ENCODE results near the gene NUCB2. TPM values are rescaled to one million over a fixed set of nuclear protein-coding genes. Genes with fewer than 3 reads are reported as not detected.
"Not testable (repeated sequence)": the region's sequence is repeated elsewhere in the genome, so short reads cannot be mapped to it uniquely, and the experiment has no call there.

NUCB2 gene
- total and polyA plus RNA-seq, 2 donors (not counting 3 experiments of a cell fraction or from before 2014, with no cell fraction given): 41.9 to 114 TPM

DNA sequence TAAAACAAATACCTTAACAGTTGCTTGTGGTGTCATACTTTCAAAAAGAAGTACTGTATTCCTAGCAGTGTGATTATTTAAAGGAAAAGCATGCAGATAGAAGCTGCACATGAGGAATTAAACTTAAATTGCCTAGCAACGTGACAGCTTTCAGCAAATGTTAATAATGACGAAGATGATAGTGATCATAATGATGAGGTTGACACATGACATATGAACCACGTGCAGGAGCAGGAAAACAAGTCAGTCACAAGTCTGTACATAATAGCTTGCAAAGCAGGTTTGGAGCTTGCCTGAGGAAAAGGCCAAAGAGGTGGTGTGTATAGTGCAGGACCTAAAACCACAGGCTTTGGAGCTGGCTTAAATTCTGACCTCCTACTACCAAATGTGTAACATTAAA is 38.2 kb upstream of the NUCB2 start:
- FAIRE-seq: no peak

DNA sequence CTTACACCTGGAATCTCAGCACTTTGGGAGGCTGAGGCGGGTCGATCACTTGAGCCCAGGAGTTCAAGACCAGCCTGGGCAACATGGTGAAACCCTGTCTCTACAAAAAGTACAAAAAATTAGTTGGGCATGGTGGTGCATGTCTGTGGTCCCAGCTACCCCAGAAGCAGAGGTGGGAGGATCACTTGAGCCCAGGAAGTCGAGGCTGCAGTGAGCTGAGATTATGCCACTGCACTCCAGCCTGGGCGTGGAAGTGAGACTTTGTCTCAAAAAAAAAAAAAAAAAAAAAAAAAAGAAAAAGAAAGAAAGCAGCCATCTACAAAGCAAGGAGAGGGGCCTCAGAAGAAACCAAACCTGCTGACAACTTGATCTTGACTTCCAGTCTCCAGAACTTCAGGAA is 36.6 kb upstream of the NUCB2 start:
- H2AFZ ChIP-seq (ENCODE audit: low read depth, low read length); H3K79me2 ChIP-seq (ENCODE audit: control insufficient read depth, insufficient read depth, low read length); POLR2A ChIA-PET; intact Hi-C loops (cut with micrococcal nuclease); H3K4me3 ChIP-seq (replicated peaks in 1 of 3; ENCODE audit: insufficient read depth in 1 of 3, low read depth in 1 of 3, low read length in 3 of 3); H3K27ac ChIP-seq (ENCODE audit: insufficient read depth, low read depth, low read length); BruUV-seq (replicated peaks); H4K20me1 ChIP-seq (replicated peaks; ENCODE audit: control insufficient read depth, extremely low read depth, insufficient read depth, low read length); H3K9me1 ChIP-seq (replicated peaks; ENCODE audit: control insufficient read depth, extremely low read depth, insufficient read depth, low read length); H3K9me3 ChIP-seq (replicated peaks; ENCODE audit: control insufficient read depth, insufficient read depth, low read length); H3K9ac ChIP-seq (replicated peaks; ENCODE audit: extremely low read depth, insufficient read depth, low read length); H3K27me3 ChIP-seq (ENCODE audit: control insufficient read depth in 2 of 2, insufficient read depth in 2 of 2, low read length in 2 of 2); FAIRE-seq; dilution Hi-C loops (cut with MboI; ENCODE audit: extremely low pct_ligation_motif_present, low sequenced_read_pairs); H3K4me2 ChIP-seq (ENCODE audit: insufficient read depth, low read length); DNase-seq (ENCODE audit: low read depth, low spot score); H3K36me3 ChIP-seq (ENCODE audit: control insufficient read depth in 2 of 2, extremely low read depth in 1 of 2, insufficient read depth in 2 of 2, low read length in 2 of 2); H3K4me1 ChIP-seq (ENCODE audit: control insufficient read depth, extremely low read depth, insufficient read depth, low read length): not testable (repeated sequence)
- CTCF ChIA-PET: interaction anchor here (1.5 kb wide), 1 partner anchor 8 kb away, joined by 3 read pairs; no protein-coding TSS in a partner anchor

More for the DNA sequence above, 38.2 kb upstream of the NUCB2 start:
- no peaks in the 10 kb centered on the region for H4K20me1 ChIP-seq (replicated peaks; ENCODE audit: control insufficient read depth, extremely low read depth, insufficient read depth, low read length)
- no peaks in the 10 kb centered on the region for H3K9me3 ChIP-seq (replicated peaks; ENCODE audit: control insufficient read depth, insufficient read depth, low read length)
- BruUV-seq (replicated peaks): no TSS peak
- H3K9ac ChIP-seq (replicated peaks; ENCODE audit: extremely low read depth, insufficient read depth, low read length): no peak overlapping the region
- dilution Hi-C loops (cut with MboI; ENCODE audit: extremely low pct_ligation_motif_present, low sequenced_read_pairs) (no loop called here), intact Hi-C loops (cut with micrococcal nuclease) (no loop called here)
- TF ChIP-seq JUN (IDR thresholded peaks at IDR 0.05; ENCODE audit: borderline replicate concordance, insufficient read depth, insufficient read length, low read depth): no peak
- no peak for TF ChIP-seq EZH2 (IDR thresholded peaks at IDR 0.05; ENCODE audit: borderline replicate concordance, low read depth, low read length, severe bottlenecking)
- no peak for TF ChIP-seq FOS (IDR thresholded peaks at IDR 0.05; ENCODE audit: borderline replicate concordance, insufficient read depth, low read length)
- no peak for TF ChIP-seq GATA2 (IDR thresholded peaks at IDR 0.05; ENCODE audit: insufficient read depth, insufficient read length, low read depth, low read length)
- no peak for TF ChIP-seq POLR2A (IDR thresholded peaks at IDR 0.05; ENCODE audit: low read depth, low read length)
- TF ChIP-seq POLR2AphosphoS5 (IDR thresholded peaks at IDR 0.05; ENCODE audit: insufficient read depth, low read depth, low read length): no peak
- TF ChIP-seq, protein P1, sequence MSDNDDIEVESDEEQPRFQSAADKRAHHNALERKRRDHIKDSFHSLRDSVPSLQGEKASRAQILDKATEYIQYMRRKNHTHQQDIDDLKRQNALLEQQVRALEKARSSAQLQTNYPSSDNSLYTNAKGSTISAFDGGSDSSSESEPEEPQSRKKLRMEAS (IDR thresholded peaks at IDR 0.05; ENCODE audit: insufficient read depth, insufficient read length): no peak
- TF ChIP-seq MYC (IDR thresholded peaks at IDR 0.05; ENCODE audit: low read depth, low read length): no peak
- no peak for TF ChIP-seq CTCF (IDR thresholded peaks at IDR 0.05; ENCODE audit: extremely low read depth in 1 of 2, insufficient read depth in 1 of 2, low read depth in 1 of 2, low read length in 2 of 2)
- ChIA-PET CTCF (interaction anchor here (1.5 to 1.6 kb wide), 2 partner anchors 10 to 14 kb away, joined by 3 to 6 read pairs; no protein-coding TSS in a partner anchor), POLR2A (no interaction called here)
- no peak overlapping the region for H3K4me2 ChIP-seq (ENCODE audit: insufficient read depth, low read length)
- H3K4me1 ChIP-seq (ENCODE audit: control insufficient read depth, extremely low read depth, insufficient read depth, low read length): no peaks in the 10 kb centered on the region
- H2AFZ ChIP-seq (ENCODE audit: low read depth, low read length): no peak overlapping the region
- H3K4me3 ChIP-seq (replicated peaks in 1 of 3; ENCODE audit: insufficient read depth in 1 of 3, low read depth in 1 of 3, low read length in 3 of 3): no peak overlapping the region
- H3K79me2 ChIP-seq (ENCODE audit: control insufficient read depth, insufficient read depth, low read length): no peaks in the 10 kb centered on the region
- H3K27ac ChIP-seq (ENCODE audit: insufficient read depth, low read depth, low read length): no peak overlapping the region
- no peak for DNase-seq (ENCODE audit: low read depth, low spot score)
- no peaks in the 10 kb centered on the region for H3K9me1 ChIP-seq (replicated peaks; ENCODE audit: control insufficient read depth, extremely low read depth, insufficient read depth, low read length)
- H3K36me3 ChIP-seq (ENCODE audit: control insufficient read depth in 2 of 2, extremely low read depth in 1 of 2, insufficient read depth in 2 of 2, low read length in 2 of 2): no peaks in the 10 kb centered on the region
- H3K27me3 ChIP-seq (ENCODE audit: control insufficient read depth in 2 of 2, insufficient read depth in 2 of 2, low read length in 2 of 2): no peaks in the 10 kb centered on the region
